Testis (tissue), 3 donors: ENCODE measurements around the gene KPTN. TPM values are rescaled to one million over a fixed set of nuclear protein-coding genes. Genes with fewer than 3 reads are reported as not detected.

Experiments
- DNase-seq: peaks from one replicate; pipeline ENCODE4 v3.0.0-alpha.2; 2019
- H3K27ac ChIP-seq, 2 donors: fragments of 200-600 bp; sonication (generic); one replicate each; pipeline ENCODE4 v1.5.1; 2019
- H3K27me3 ChIP-seq: fragments of 200-600 bp; sonication (generic); one replicate; pipeline ENCODE4 v1.5.1; 2019
- H3K36me3 ChIP-seq: fragments of 200-600 bp; sonication (generic); one replicate; pipeline ENCODE4 v1.5.1; 2017; ENCODE audit warnings: low read depth; ENCODE audit errors: missing control alignments
- H3K4me1 ChIP-seq: fragments of 200-600 bp; sonication (generic); one replicate; pipeline ENCODE4 v1.5.1; 2019
- H3K4me3 ChIP-seq, 2 donors: fragments of 200-600 bp; sonication (generic); one replicate each; pipeline ENCODE4 v1.5.1; 2017 to 2019
- H3K9me3 ChIP-seq: fragments of 200-600 bp; sonication (generic); one replicate; pipeline ENCODE4 v1.5.1; 2017
- CTCF ChIP-seq, 3 experiments: fragments of 450-650 bp in 2 of 3; fragments of 200-600 bp in 1 of 3; sonication (generic) in 1 of 3; IDR thresholded peaks; one replicate each; pipeline ENCODE4 v1.5.1; 2016 to 2019; ENCODE audit warnings: antibody characterized with exemption in 3 of 3, mild to moderate bottlenecking in 2 of 3, moderate library complexity in 1 of 3
- POLR2A ChIP-seq: fragments of 450-650 bp; IDR thresholded peaks from one replicate; pipeline ENCODE4 v1.6.1; 2017; ENCODE audit warnings: antibody characterized with exemption, mild to moderate bottlenecking, moderate library complexity
- WGBS, 2 donors: methylation state at CpG; one replicate each; pipeline ENCODE4 v1.1.5; 2018; 5-methylcytosine and 5-hydroxymethylcytosine counted together
- intact Hi-C: fragments of 100-400 bp; cut with DNase I; formaldehyde crosslinking; loops from one replicate; pipeline ENCODE4 v1.15.1; 2023; ENCODE audit warnings: low total_unique reads
- polyA plus RNA-seq: library from polyadenylated mRNA; stranded (reverse); fragments of 350-450 nt; fragmentation: Illumina TruSeq; extraction: RNeasy Lipid Tissue Mini Kit (QIAGEN cat#74804); gene quantifications from one replicate; pipeline ENCODE4 v1.2.3, GENCODE V29; 2014; ENCODE audit warnings: low read depth, low replicate concordance; ENCODE audit not compliant: insufficient read depth
- total RNA-seq, 2 donors: library from RNA; depleted of rRNA; stranded (reverse); fragments of >200 nt; gene quantifications; one replicate each; pipeline ENCODE4 v1.2.3, GENCODE V29; 2016

The KPTN gene
- total and polyA plus RNA-seq, 3 donors from 2014 or later: 12.9 to 30.0 (median 13.5) TPM

- Histone ChIP-seq H3K36me3 (no peaks in the 10 kb centered on the region), H3K9me3 (no peaks in the 10 kb centered on the region), H3K27ac (no peak overlapping the region), H3K4me1 (no peaks in the 10 kb centered on the region), H3K4me3 (no peak overlapping the region), H3K27me3 (no peaks in the 10 kb centered on the region)
- no peak for DNase-seq
- intact Hi-C loops: no loop called here
- TF ChIP-seq CTCF (IDR thresholded peaks at IDR 0.05): no peak
- no peak for TF ChIP-seq POLR2A
- 84 to 86% methylated on average over 20 to 22 of the region's 22 CpGs for WGBS, 2 donors
Observed at GRCh38 chr19:47491358-47492136, 7.5 kb upstream of the KPTN start.

- TF ChIP-seq CTCF (IDR thresholded peaks at IDR 0.05) (no peak), POLR2A (no peak)
- DNase-seq: no peak
- Histone ChIP-seq H3K27me3 (no peaks in the 10 kb centered on the region), H3K4me1 (no peaks in the 10 kb centered on the region), H3K9me3 (no peaks in the 10 kb centered on the region), H3K36me3 (no peaks in the 10 kb centered on the region), H3K4me3 (no peak overlapping the region), H3K27ac (no peak overlapping the region)
- 72 to 80% methylated on average over 1 to 3 of the region's 3 CpGs for WGBS, 2 donors
- intact Hi-C loops: no loop called here
Observed at GRCh38 chr19:47490847-47491246, 6.8 kb upstream of the KPTN start.

- Histone ChIP-seq H3K4me3 (no peak overlapping the region), H3K27ac (no peak overlapping the region), H3K27me3 (no peaks in the 10 kb centered on the region), H3K36me3 (no peaks in the 10 kb centered on the region), H3K4me1 (no peaks in the 10 kb centered on the region), H3K9me3 (no peaks in the 10 kb centered on the region)
- intact Hi-C loops: no loop called here
- no peak for TF ChIP-seq CTCF (IDR thresholded peaks at IDR 0.05)
- no peak for TF ChIP-seq POLR2A
- DNase-seq: no peak
- 88 to 90% methylated on average over 7 of the region's 7 CpGs for WGBS, 2 donors
Observed at GRCh38 chr19:47490031-47490430, 6.0 kb upstream of the KPTN start.

- TF ChIP-seq POLR2A (no peak), CTCF (IDR thresholded peaks at IDR 0.05) (no peak)
- no peak for DNase-seq
- intact Hi-C loops: no loop called here
- Histone ChIP-seq H3K9me3 (no peaks in the 10 kb centered on the region), H3K27ac (no peak overlapping the region), H3K4me1 (peaks cover 5% of the 10 kb centered on the region), H3K36me3 (no peaks in the 10 kb centered on the region), H3K4me3 (no peak overlapping the region), H3K27me3 (no peaks in the 10 kb centered on the region)
- 78 to 91% methylated on average over 14 to 17 of the region's 17 CpGs for WGBS, 2 donors
Observed at GRCh38 chr19:47489072-47489914, 5.3 kb upstream of the KPTN start.
